Measurements from ENCODE around the gene S100A1. TPM values are rescaled to one million over a fixed set of nuclear protein-coding genes. Genes with fewer than 3 reads are reported as not detected.

S100A1 gene
- total and polyA plus RNA-seq, 2 of the 13 experiments (the other 11 are each of a cell fraction or from before 2014, with no cell fraction given) = 120 to 251 TPM

DNA sequence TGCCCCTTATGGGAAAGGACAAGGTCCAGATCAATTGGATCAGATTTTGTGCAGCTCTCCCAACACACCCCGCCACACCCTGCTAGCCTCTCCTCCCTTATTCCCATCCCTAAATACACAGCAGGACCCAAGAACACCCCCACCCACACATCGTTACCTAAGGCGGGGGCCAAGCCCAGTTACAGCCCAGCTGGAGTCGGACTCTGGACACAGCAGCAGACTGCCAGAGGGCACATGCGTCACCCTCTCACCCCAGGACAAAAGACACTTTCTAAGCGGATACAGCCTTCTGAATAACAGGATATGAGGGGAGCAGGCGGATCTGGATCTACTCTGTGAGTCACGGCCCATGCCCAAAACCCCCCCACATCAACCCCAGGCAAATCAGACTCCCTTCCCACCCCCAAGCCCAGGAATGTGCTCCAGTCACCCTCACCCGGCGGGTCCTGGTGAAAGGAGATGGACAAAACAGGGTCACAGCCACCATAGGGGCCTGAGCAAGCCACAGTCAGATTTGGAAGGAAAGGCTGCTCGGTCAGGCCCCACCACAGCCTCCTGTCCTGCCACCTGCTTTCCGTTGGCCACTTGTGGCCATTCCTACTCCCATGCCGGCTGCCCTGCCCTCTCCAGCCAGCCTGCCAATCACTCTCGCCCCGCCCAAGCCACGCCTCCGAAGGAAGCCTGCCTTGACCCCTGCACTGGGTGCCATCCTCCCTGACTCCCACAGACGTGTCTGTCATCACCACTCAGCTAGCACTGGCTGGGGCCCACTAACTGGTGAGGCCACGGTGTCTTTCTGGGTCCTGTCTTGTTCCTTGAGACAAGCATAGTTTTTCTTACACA lies 19.3 kb upstream of the S100A1 start (continued):
- TF ChIP-seq TIGD3 (CRISPR knock-in tag; IDR thresholded peaks at IDR 0.05; ENCODE audit: borderline replicate concordance) = peak; percentile 50; the same call in 1 of the 2 replicates
- TF ChIP-seq, protein P1, sequence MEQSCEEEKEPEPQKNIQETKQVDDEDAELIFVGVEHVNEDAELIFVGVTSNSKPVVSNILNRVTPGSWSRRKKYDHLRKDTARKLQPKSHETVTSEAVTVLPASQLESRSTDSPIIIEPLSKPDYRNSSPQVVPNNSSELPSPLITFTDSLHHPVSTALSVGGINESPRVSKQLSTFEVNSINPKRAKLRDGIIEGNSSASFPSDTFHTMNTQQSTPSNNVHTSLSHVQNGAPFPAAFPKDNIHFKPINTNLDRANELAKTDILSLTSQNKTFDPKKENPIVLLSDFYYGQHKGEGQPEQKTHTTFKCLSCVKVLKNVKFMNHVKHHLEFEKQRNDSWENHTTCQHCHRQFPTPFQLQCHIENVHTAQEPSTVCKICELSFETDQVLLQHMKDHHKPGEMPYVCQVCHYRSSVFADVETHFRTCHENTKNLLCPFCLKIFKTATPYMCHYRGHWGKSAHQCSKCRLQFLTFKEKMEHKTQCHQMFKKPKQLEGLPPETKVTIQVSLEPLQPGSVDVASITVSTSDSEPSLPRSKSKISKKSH (CRISPR knock-in tag; IDR thresholded peaks at IDR 0.05; ENCODE audit: borderline replicate concordance) = 0 out of 2 replicates have a peak, but pooled peaks have one; percentile 8
- TF ChIP-seq MNT (IDR thresholded peaks at IDR 0.05) = peak; percentile 7; the same call in 1 of the 2 replicates
- no peak; the same call in 1 of the 2 replicates for TF ChIP-seq ZNF652 (CRISPR knock-in tag; IDR thresholded peaks at IDR 0.05; ENCODE audit: borderline replicate concordance, low read depth)
- peak; percentile 67 for TF ChIP-seq RBFOX2 (IDR thresholded peaks at IDR 0.05; ENCODE audit: low read depth, low read length)
- TF ChIP-seq ZNF891 (CRISPR knock-in tag; IDR thresholded peaks at IDR 0.05) = peak; percentile 79
- 0 out of 2 replicates have a peak, but pooled peaks have one; percentile 16 for TF ChIP-seq CBFB (CRISPR knock-in tag; IDR thresholded peaks at IDR 0.05)
- TF ChIP-seq ZNF296 (CRISPR knock-in tag; conservative IDR thresholded peaks at IDR 0.05) = no peak
- TF ChIP-seq RARA (CRISPR knock-in tag; IDR thresholded peaks at IDR 0.05) = peak; percentile 79
- TF ChIP-seq DR1 (CRISPR knock-in tag; IDR thresholded peaks at IDR 0.05) = no peak
- TF ChIP-seq TEAD2 (CRISPR knock-in tag; IDR thresholded peaks at IDR 0.05) = no peak
- no peak for TF ChIP-seq ZFP36 (IDR thresholded peaks at IDR 0.05; ENCODE audit: borderline replicate concordance, low read depth, low read length, partially characterized antibody)
- TF ChIP-seq, protein P2, sequence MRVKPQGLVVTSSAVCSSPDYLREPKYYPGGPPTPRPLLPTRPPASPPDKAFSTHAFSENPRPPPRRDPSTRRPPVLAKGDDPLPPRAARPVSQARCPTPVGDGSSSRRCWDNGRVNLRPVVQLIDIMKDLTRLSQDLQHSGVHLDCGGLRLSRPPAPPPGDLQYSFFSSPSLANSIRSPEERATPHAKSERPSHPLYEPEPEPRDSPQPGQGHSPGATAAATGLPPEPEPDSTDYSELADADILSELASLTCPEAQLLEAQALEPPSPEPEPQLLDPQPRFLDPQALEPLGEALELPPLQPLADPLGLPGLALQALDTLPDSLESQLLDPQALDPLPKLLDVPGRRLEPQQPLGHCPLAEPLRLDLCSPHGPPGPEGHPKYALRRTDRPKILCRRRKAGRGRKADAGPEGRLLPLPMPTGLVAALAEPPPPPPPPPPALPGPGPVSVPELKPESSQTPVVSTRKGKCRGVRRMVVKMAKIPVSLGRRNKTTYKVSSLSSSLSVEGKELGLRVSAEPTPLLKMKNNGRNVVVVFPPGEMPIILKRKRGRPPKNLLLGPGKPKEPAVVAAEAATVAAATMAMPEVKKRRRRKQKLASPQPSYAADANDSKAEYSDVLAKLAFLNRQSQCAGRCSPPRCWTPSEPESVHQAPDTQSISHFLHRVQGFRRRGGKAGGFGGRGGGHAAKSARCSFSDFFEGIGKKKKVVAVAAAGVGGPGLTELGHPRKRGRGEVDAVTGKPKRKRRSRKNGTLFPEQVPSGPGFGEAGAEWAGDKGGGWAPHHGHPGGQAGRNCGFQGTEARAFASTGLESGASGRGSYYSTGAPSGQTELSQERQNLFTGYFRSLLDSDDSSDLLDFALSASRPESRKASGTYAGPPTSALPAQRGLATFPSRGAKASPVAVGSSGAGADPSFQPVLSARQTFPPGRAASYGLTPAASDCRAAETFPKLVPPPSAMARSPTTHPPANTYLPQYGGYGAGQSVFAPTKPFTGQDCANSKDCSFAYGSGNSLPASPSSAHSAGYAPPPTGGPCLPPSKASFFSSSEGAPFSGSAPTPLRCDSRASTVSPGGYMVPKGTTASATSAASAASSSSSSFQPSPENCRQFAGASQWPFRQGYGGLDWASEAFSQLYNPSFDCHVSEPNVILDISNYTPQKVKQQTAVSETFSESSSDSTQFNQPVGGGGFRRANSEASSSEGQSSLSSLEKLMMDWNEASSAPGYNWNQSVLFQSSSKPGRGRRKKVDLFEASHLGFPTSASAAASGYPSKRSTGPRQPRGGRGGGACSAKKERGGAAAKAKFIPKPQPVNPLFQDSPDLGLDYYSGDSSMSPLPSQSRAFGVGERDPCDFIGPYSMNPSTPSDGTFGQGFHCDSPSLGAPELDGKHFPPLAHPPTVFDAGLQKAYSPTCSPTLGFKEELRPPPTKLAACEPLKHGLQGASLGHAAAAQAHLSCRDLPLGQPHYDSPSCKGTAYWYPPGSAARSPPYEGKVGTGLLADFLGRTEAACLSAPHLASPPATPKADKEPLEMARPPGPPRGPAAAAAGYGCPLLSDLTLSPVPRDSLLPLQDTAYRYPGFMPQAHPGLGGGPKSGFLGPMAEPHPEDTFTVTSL (CRISPR knock-in tag; IDR thresholded peaks at IDR 0.05; ENCODE audit: borderline replicate concordance) = peak; percentile 58; the same call in 1 of the 2 replicates
- TF ChIP-seq RNF2 (conservative IDR thresholded peaks at IDR 0.05; ENCODE audit: low read depth) = no peak
- peak; percentile 62; the same call in 1 of the 2 replicates for TF ChIP-seq GFI1 (CRISPR knock-in tag; IDR thresholded peaks at IDR 0.05; ENCODE audit: borderline replicate concordance)
